NCI-H526 treated with DMSO at 0.1 percent for 48 hours (cell line): ENCODE data around the gene TMEM178B.

Experiments used
- DNase-seq: peaks from one replicate; lab custom pipeline; 2025; lab: John Stamatoyannopoulos, UW

Gene TMEM178B

DNA sequence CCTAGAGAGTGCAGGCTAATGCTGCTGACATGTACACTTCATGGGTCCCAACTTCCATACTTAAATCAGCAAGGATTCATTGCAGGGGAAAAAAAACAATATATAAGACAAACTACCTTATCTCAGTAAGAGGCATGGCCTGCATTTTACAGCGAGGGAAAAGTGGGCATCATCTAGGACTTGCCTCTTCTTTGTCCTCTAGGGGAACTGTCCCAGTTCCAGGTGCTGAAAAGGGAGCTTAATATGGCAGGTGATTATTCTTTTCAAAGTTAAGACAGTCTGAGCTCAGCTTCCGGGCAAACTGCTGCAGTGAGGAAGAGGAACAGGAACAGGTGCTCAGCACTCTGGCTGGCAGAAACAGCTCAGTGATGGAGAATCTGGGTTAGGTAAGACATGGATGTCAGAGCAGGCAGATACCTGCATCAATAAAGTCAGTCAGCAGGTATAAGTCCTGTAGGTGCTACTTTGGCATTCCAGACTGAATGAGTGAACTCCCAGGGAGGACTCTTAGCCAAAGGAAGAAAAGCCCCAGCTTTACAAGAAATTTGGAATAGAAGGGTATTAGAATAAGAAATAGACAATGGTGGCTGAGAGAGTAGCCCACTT, 147.2 kb downstream of the TMEM178B start:
- no peak for DNase-seq

DNA sequence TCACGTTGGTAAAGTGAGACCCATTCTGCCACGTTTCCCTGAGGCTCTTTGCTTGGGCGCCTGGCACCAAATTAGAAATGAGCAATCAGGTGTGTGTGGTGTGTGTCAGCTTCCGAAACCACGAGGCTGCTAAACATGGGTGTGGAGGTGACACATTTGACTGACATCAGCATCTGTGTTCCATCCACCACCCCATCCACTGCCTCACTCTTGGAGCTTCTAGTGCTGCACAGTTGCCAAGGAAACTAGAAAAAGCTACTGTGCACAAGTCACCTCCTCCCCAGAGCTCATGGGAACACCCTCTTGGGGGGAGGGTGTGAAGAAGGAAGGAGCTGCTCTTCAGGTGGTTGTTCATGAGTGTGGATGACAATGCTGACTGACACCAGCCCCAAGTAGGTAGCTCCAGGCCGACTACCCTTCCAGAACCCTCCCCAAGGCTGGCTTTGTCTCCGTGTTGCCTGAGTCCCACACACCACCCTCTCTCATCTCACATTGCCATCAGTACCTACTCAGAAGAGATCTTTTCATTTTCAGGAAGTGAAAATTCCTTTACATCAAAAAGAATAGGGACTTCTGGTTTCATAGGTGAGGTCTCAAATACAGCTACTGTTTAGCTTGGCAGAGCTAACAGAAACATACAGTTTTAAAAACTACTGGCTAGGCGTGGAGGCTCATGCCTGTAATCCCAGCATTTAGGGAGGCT, 152.2 kb downstream of the TMEM178B start:
- DNase-seq: no peak

DNA sequence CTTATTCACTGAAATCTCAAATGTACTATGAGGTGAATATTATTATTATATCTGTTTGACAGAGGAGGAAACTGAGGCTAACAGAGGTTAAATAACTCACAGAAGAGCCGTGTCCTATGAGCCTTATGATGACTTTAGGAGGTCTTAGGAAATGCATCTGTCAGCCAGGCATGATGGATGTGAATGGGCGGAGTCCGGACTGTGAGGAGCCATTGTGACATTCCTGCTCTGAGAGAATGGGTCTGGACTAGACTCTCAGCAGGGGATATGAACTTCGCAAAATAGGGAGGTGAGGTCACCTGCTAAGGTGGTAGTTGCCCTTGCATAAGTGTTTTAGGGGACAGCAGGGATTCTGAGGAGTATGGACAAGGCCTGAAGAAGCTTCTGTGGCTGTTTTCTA, 153.6 kb downstream of the TMEM178B start:
- no peak for DNase-seq

DNA sequence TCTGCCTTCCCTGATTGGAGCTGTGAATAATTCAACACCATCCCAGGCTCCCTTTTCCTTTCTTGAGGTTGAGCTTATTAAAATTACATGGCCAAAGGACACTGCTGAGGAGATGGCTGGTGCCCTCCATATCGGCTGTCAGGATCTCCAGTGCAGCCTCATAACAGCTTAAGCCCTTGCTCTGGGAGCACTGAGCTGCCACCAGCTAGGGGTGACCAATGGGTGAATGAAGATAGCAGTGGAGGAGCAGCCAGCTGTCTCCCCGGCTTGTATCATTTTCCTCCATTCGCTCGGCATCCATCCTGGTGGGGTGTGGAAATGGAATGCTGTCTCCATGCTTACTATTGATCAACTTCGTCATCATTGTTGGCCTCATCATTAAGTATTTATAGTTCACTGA, 154.6 kb downstream of the TMEM178B start:
- DNase-seq: no peak

DNA sequence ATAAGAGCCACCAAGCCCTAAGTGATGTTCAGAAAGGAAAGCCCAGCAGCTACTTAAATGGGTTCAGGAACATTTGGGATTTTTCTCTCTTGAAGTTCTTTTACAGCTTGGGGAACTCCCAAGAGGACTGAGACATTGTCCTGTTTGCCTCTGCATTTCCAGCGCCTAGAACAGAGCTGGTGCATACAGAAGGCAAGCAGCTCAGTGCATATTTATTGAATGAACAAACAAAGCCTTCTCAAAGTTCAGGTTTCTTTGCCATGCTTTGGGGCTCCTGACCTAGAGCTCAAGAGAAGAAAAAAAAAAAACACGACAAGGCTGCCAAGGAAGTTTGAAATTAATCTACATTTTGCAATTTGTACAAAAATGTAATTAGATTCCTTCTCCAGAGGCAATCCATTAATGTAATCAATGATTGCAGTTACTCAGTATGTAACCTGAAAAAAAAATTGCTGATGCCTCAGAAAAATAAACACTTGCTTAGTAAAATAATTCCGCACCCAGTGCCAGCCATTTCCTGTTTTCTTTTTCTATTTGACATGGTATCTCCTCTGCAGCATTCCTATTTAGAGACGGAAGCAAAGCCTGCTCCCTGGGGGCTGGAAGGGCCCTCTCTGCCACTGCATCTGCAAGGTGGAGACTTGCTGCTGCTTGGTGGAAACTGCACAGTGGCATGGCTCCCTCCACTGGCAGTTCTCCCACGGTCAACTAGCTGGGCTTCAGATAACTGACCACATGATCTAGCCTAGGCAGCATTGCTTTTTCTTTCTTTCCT, 157.3 kb downstream of the TMEM178B start:
- DNase-seq: no peak

DNA sequence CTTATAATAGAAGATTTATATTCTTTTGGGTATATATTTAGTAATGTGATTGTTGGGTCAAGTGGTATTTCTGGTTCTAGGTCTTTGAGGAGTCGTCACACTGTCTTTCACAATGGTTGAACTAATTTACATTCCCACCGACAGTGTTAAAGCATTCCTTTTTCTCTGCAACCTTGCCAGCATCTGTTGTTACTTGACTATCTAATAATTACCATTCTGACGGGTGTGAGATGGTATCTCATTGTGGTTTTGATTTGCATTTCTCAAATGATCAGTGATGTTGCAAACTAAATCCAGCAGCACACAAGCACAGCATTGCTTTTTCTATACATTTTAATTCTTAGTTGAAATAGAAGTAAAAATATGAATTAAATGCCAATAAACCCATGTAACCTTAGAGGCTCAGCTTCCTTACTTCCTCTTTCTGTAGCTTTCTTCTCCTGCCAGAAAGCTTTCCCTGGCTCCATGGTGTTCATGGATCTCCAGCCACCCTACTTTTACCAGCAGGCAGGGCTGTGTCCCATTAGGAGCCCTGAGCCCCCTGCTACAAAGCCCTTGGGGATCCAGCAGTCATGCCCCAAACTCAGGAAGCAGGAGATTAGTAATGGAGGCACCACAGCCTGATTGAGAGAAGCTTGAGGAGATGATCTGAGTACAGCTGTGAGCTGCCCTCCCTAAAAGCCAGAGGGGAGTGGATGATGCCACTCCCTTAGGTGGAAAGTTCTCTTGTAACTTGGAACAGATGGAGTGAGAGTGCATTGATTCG, 158.6 kb downstream of the TMEM178B start:
- DNase-seq: peak; percentile 46

DNA sequence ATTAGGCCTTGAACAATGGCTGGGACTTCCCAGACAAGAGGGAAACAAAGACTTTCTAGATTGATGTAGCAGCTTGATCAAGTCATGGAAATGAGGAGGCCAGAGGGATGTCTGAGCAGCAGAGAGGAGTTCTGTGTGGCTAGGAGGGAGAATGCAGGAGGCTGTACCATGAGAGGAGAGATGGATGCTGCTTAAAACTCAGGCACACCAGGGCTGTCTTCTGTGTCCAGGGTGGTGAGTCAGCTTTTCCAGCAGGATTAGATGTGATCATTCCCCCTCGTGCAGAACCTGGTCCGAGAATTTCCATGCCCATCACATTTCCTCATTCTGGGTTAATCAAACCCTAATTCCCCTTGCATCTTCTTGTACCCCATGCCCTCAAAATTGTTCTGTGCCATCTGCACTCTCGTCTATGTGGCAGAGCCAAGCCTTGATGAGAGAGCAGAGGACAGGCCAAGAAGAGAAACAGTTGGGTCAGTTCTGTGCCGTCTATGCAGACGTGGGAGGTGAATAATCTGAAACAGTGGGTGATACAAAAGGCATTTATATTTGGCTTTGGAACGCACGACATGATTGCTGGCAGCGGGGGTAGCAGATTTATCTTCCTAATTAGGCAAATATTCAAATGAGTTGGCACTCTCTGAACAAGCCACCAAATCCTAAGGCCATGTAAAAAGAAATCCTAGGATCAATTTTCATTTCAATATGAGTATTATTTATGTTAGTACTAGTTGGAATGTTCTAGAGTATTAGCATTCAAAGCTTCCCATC, 160.7 kb downstream of the TMEM178B start:
- no peak for DNase-seq

DNA sequence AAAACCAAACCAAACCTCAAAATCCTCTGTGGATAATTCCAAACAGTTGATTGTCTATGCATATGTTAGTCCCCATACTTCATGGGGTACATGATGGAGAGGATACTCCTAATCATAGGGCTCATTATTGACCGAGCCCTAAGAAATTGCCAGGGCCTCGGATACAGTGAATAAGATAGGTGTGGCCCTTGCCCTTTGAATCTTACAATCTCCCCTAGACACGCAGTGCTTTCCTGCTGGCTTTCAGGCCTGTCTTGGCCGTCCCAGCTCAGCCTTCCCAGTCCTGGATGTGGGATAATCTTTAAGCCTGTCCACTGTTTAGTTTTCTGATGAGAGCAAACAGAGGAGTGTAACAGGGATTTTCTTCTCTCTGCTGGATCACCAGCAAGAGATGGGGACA, 161.8 kb downstream of the TMEM178B start:
- DNase-seq: no peak

DNA sequence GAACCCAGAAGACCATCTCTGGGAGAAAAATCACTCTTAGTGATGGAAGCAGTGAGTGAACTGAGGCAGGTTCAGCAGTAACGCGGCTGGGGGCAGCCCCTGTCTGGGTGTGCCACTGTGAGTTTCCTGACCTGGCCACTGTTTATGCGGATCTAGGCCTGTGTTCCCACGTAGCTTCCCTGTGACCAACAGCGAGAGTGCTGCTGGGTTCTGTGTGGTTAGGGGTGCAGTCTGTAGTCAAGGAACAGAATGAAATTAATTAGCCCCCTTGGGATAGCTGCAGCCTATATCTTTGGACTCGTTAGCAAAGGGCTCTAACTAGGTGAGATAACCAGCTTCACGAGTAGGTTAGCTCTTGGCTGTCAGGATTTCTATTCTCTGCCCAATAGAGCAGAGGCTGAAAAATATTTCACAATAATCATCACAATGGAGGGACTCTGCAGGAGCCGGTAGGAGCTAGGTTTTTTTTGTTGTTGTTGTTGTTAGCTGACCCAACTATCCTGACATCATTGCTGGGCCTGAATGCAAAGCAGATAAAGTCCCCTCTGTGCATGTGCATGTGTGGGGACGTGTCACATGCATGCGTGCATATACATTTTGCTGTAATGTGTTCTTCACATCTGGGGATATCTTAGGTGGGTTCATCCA, 164.9 kb downstream of the TMEM178B start:
- no peak for DNase-seq

DNA sequence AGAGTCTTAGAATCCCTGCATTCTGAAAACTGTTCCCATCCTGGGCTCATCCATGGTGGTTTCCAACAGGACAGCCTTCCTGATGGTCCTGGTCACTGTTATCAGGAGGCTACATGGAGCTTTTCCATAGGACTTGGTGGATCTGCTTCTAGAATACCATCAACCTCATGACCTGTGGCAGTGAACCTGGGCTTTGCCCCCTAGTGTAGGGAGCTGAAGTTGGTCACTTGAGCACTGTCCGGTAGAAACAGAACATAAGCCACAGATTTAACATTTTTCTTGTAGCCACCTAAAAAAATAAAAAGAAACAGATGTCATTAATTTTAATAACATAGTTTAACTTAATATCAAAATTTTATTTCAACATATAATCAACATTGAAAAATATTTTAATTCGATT, 165.8 kb downstream of the TMEM178B start:
- DNase-seq: no peak

DNA sequence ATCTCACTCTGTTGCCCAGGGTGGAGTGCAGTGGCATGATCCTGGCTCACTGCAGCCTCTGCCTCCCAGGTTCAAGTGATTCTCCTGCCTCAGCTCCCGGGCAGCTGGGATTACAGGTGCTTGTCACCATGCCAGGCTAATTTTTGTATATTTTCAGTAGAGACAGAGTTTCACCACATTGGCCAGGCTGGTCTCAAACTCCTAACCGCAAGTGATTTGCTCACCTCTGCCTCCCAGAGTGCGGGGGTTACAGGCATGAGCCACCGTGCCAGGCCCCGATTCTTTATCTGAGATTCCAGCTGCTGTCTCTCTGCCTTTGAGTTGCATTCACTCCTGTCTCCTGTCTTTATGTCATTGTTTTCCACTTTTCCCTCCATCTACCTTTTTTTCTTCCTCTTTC, 168.7 kb downstream of the TMEM178B start:
- DNase-seq: no peak

DNA sequence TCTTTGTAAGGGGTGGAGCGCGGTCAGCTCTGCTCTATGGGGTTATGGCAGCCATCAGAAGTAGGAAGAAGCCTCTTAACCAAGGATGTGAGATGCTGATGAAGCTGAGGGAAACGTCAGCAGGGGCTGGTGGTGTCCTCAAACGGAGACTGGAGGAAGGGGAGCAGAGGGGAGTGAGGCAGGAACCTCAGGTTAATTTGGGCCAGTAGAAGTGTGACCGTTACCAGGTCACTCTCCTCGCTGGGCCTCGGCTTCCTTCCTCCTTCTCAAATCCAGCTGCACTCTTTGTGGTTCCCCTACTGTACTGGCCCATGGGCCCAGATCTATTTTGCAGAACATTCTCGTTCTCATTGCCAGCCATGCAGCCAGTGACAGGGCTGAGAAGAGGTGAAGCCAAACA, 169.5 kb downstream of the TMEM178B start:
- DNase-seq: no peak

DNA sequence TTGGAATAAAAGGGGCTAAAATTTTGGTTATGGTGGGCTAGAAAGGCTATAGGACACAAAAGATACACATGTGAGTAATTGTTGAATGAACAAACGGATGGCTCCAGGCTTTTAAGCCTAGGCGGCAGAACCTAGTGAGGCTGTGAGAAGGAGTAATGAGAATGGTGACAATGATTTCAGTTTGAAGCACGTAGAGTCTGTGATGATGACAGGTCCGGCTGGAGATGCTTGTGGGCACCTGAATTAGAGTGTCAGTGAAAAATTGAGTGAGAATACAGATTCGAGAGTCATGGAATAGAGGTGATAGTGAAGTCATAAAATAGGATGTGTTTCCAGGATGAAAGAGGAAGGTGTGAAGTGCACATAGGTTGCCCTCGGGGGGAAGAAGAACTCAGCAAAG, 170.6 kb downstream of the TMEM178B start:
- DNase-seq: no peak

DNA sequence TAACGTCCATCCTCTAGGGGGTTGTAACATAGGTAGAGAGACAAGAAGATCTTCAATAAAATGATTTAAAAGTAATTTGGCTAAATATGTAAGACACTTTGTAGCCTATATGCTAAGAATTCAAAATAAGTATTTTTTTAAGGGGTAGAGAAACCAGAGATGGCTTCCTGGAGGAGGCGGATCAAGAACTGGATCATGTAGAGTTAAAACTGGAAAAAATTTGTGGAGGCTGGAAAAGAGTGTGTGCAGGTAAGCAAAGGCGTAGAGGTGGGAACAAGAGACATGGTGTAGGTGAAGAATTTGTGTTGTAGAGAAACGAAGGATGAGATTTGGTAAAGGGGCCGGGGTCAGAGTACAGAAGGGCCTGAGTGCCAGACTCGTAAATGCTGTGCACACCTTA, 172.6 kb downstream of the TMEM178B start:
- DNase-seq: no peak

DNA sequence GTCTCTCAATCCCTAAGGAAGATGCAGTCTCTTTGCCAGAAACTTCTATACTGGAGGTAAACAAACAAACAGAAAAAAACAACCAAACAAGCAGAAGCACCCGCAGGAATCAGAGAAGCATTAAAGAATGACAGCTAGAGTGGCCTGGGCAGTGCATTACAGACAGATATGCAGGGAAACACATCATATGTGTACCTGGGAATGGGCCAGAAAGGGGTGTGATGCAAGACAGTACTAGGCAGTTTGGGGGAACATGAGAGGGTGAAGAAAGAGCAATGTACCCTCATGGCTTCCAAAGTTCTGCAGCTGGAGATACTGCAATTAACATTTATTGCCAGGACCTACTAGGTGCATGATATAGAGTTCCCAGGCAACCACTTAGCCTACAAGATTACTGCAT, 177.3 kb downstream of the TMEM178B start:
- no peak for DNase-seq

DNA sequence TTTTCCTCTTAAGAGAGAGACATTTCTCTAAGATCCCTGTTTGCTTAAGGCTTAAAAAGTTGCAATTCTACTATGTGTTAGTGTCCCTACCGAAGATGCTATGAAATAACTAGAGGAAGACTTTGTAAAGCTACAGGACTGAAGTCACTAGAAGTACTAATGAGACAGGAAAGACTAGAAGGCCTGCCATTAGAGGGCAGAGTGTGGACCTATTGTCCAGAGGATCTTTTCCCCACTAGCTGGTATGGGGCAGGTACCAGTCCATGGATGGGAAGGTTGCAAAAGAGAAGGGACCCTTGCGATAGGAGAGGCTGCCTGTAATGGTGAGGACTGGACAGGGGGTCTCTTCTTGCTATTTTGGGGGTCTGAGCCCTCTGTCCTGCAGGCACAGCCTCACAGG, 178.1 kb downstream of the TMEM178B start:
- no peak for DNase-seq

DNA sequence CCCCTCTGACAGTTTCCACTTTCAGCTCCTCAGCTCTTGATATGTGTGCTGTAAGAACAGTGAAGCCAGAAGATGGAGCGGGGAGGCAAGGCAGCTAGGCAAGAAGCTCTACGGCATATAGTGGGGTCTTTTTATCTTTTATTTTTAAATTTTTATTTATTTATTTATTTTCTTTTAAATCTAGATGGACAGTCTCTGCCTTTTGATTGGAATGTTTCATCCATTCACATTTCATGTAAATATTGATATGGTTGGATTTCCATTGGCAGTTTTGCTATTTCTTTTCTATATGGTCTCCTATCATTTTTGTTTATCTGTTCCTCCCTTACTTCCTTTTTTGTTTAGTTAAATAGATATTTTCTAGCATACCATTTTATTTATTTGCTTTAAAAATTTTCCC, 183.7 kb downstream of the TMEM178B start:
- no peak for DNase-seq

DNA sequence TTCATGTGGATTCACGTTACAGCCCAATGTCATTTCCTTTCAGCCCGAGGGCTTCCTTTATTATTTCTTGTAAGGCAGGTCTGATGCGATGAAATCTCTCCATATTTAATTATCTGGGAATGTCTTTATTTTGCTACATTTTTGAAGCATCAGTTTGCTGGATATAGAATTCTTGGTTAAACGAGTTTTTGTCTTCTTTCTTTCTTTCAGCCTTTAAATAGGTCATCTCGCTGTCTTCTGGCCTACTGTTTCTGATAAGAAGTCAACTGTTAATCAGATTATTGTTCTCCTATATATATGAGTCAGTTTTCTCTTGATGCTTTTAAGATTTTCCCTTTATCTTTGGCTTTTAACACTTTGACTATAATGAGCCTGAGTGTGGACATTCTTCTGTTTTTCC, 184.7 kb downstream of the TMEM178B start:
- no peak for DNase-seq

DNA sequence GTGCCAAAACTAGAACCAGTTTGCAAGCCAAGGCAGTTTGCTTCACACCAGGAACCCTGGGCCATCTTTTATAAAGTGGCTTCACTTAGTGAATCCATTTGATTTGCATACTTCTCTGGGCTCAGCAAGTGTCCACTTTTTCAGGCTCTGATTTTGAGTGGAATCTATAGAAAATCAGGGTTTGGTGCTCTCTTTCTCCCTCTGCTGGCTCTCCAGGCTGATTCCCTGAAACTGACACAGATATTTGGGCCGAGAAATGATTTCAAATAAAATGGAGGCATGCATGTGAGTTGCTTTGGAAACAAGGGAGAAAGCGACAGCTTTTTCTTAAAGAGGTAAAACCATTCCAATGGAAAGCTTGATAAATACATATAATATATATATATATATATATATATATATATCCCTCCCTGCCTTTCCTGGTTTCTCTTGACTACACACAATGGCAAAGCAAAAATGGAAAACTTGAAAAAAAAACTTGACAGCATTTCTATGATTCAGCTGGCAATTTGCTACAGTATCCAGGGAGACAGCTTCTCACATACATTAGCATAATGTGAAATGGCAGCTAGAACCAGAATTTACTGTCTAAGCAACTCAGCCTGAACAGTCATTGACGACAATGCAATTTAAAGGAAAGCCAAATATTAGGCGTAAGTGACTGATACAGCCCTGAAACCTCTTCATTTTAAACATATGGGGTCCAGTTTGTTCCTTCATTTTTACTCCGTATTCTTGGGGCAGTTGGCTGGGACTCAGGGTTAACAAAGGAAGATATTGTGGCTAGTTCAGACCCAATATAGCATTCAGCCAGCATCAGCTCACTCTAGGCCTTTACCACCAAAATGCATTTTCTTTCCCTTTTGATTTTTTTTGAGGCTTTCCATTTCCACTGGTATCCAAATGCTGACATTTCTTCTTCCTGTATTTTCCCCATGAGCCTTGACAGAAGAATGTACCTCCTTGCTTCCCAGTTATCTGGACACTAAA, 188.5 kb downstream of the TMEM178B start:
- no peak for DNase-seq

DNA sequence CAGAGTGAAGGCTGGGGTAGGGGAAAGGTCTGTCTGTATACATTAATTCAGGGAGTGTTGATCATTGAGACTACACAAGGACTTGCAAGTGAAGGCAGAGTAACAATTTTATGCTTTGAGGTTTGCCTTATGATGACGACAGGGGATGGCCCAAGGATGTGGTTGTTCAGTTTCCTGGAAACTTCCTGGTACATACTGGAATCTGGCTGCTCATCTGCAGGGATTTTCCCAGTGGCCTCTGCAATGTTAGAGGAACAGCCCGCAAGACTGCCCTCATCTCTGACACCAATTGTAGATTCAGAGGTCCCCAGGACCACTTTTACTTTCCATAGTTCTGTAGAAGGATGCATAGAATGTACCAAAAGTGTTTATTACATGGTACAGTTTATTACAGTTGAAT, 189.6 kb downstream of the TMEM178B start:
- no peak for DNase-seq
